ENCODE results near the gene GALNS.

GRCh38 chr16:88902744-88903143, 46.0 kb upstream of the GALNS start:
- TF ChIP-seq CTCF (IDR thresholded peaks at IDR 0.05), result no peak
- TF ChIP-seq POLR2AphosphoS5 (IDR thresholded peaks at IDR 0.05; ENCODE audit: insufficient read depth in 1 of 2, low read depth in 1 of 2), result no peak
- no peak for TF ChIP-seq POLR2A (IDR thresholded peaks at IDR 0.05)

Data from vagina (tissue), 2 donors.